HL-60 (cell line): ENCODE data around the gene SLC39A6.

ENCODE experiments used
- POLR2AphosphoS5 ChIP-seq: IDR thresholded peaks from 2 replicates; pipeline ENCODE4 v1.6.1; 2012; ENCODE audit warnings: low read depth
- TF ChIP-seq, protein P1 (sequence below): IDR thresholded peaks from 2 replicates; pipeline ENCODE4 v1.6.1; 2012; ENCODE audit warnings: low read depth; ENCODE audit not compliant: insufficient replicate concordance
- TF ChIP-seq, protein P2 (sequence below): IDR thresholded peaks from one replicate; pipeline ENCODE4 v1.5.1; 2011; ENCODE audit warnings: low read length, control low read depth, inconsistent platforms; ENCODE audit not compliant: insufficient read depth

DNA sequence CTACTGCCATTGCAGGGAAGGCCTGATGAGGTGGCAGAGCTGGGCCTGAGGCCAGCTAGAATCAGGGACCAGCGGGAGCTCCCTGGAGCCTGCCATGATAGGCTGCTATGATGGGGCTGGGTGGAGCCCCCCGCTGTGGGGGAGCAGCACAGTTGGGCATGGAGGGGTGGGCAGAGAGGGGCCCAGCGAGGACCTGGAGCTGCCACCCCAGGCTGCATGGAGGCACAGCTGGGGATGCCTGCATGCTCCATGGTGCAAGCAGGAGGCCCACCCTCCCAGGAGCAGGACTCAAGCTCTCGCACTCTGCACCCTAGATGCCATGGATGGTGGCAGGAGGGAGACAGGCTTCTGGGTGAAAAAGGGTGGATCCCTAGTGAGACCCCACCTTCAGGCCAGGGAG, 43.9 kb downstream of the SLC39A6 start:
- TF ChIP-seq, protein P1, sequence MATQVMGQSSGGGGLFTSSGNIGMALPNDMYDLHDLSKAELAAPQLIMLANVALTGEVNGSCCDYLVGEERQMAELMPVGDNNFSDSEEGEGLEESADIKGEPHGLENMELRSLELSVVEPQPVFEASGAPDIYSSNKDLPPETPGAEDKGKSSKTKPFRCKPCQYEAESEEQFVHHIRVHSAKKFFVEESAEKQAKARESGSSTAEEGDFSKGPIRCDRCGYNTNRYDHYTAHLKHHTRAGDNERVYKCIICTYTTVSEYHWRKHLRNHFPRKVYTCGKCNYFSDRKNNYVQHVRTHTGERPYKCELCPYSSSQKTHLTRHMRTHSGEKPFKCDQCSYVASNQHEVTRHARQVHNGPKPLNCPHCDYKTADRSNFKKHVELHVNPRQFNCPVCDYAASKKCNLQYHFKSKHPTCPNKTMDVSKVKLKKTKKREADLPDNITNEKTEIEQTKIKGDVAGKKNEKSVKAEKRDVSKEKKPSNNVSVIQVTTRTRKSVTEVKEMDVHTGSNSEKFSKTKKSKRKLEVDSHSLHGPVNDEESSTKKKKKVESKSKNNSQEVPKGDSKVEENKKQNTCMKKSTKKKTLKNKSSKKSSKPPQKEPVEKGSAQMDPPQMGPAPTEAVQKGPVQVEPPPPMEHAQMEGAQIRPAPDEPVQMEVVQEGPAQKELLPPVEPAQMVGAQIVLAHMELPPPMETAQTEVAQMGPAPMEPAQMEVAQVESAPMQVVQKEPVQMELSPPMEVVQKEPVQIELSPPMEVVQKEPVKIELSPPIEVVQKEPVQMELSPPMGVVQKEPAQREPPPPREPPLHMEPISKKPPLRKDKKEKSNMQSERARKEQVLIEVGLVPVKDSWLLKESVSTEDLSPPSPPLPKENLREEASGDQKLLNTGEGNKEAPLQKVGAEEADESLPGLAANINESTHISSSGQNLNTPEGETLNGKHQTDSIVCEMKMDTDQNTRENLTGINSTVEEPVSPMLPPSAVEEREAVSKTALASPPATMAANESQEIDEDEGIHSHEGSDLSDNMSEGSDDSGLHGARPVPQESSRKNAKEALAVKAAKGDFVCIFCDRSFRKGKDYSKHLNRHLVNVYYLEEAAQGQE, result no peak
- TF ChIP-seq, protein P2, sequence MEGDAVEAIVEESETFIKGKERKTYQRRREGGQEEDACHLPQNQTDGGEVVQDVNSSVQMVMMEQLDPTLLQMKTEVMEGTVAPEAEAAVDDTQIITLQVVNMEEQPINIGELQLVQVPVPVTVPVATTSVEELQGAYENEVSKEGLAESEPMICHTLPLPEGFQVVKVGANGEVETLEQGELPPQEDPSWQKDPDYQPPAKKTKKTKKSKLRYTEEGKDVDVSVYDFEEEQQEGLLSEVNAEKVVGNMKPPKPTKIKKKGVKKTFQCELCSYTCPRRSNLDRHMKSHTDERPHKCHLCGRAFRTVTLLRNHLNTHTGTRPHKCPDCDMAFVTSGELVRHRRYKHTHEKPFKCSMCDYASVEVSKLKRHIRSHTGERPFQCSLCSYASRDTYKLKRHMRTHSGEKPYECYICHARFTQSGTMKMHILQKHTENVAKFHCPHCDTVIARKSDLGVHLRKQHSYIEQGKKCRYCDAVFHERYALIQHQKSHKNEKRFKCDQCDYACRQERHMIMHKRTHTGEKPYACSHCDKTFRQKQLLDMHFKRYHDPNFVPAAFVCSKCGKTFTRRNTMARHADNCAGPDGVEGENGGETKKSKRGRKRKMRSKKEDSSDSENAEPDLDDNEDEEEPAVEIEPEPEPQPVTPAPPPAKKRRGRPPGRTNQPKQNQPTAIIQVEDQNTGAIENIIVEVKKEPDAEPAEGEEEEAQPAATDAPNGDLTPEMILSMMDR, result no peak
- no peak for TF ChIP-seq POLR2AphosphoS5
